22Rv1 (cell line): Measurements from ENCODE around the gene LRMDA.
A peak's percentile ranks its signal among the peaks of the same experiment; 100 is the strongest.

Experiments
- H3K27ac ChIP-seq: fragments of 450-650 bp; 2 replicates; pipeline ENCODE4 v1.5.1; 2017
- CTCF ChIP-seq: fragments of 450-650 bp; IDR thresholded peaks from 2 replicates; pipeline ENCODE4 v1.5.1; 2017; ENCODE audit warnings: mild to moderate bottlenecking
- ZFX ChIP-seq: fragments of 450-650 bp; IDR thresholded peaks from 2 replicates; pipeline ENCODE4 v1.6.1; 2017; ENCODE audit warnings: antibody characterized with exemption, borderline replicate concordance

The LRMDA gene

GRCh38 chr10:76311752-76312636 is 880.6 kb downstream of the LRMDA start:
- H3K27ac ChIP-seq: no peak overlapping the region
- TF ChIP-seq CTCF (peak; percentile 77), ZFX (no peak)

DNA sequence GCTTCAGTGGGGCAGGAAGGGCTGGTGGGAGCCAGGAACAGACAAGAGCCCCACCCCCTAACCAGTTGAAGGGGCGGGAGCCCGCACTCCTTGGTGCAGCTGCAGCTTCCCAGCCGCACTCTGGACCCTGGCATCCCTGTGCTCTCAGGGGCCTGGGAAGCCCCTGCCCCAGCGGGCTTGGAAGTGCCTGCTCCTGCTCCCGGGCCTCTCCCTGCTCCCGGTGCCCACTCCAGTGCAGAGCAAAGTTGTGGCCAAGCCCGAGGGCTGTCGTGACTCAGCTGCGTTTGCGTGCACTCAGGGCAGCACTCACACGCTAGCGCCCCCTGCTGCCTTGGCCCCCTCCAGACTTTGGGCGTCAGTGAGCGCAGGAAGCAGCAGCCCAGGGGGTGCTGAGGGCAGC is 883.8 kb downstream of the LRMDA start:
- no peak overlapping the region for H3K27ac ChIP-seq
- TF ChIP-seq ZFX (no peak), CTCF (0 out of 2 replicates have a peak, but pooled peaks have one; percentile 21)

DNA sequence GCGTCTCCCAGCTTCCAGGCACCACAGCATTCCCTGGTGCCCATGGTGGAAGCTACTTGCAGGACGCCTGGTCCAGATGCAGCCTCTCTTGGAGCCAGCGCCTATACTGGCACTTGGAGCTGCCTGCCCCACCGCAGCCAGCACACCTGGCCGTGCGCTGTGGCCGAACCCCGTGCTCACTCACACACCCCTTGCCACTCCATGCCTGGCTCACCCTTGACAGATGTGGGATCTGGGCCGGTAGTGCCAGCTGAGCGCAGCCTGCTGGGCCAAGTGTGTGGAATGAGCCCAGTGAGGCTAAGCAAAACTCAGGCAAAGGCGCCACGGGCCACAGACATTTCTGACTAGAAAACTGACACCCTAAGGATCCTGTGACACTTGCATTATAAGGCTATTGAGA is 884.8 kb downstream of the LRMDA start:
- H3K27ac ChIP-seq: no peak overlapping the region
- TF ChIP-seq ZFX (no peak), CTCF (no peak)

- TF ChIP-seq ZFX (no peak), CTCF (no peak)
Observed at GRCh38 chr10:76317078-76317477, 885.7 kb downstream of the LRMDA start.

GRCh38 chr10:76318211-76318610 is 886.8 kb downstream of the LRMDA start:
- no peak for TF ChIP-seq ZFX
- no peak for TF ChIP-seq CTCF
- no peak overlapping the region for H3K27ac ChIP-seq

More at GRCh38 chr10:76317078-76317477, 885.7 kb downstream of the LRMDA start:
- H3K27ac ChIP-seq: no peak overlapping the region

DNA sequence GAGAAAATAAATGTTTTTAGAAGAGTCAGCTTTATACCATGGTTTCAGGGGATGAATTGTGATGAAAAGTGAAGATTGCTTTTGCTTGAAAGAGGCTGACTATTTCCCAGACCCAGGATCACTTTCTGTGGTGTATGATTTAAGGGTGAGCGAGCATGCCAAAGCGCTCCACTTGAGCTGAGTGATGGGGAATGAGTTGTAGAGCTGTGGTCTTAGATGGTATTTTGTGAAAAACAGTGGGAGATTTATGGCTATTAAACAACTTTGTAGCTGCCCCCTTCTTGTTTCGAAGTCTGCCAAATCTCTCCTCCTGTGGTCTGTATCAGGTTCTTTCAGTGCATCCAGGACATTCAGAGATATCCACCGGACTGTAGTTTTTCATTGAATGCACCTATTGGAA is 888.2 kb downstream of the LRMDA start:
- TF ChIP-seq ZFX: no peak
- TF ChIP-seq CTCF: no peak

DNA sequence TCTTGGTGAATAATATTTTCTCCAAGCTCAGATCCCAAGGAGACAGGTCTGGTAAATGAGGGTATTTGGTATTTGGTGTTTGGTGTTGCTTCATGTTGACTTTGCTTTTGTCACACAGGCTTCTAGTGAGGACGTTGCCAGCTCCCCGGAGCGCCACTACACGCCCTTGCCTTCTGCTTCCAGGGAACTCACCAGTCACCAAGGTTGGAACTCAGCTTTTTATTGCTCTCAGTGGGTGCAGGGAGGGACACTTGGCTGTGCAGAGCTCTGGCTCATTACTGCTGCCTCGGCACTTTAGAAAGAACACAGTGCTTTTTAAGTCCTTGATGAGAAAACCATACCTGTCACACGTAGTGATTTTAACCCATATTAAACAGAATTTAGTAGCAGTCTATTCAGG is 892.9 kb downstream of the LRMDA start:
- no peak overlapping the region for H3K27ac ChIP-seq
- TF ChIP-seq ZFX: no peak
- no peak for TF ChIP-seq CTCF

More for the DNA sequence above, 888.2 kb downstream of the LRMDA start:
- H3K27ac ChIP-seq: no peak overlapping the region
